Stomach (tissue), 9 donors: Measurements from ENCODE around the gene SLC29A3. TPM values are rescaled to one million over a fixed set of nuclear protein-coding genes. Genes with fewer than 3 reads are reported as not detected.

ENCODE experiments used
- DNase-seq, 2 donors: peaks; one replicate each; pipeline versions ENCODE4 v3.0.0 to v3.0.0-alpha.2; 2013 to 2019
- H3K27ac ChIP-seq, 5 donors: fragments of 200-600 bp in 4 of 5; sonication (generic) in 4 of 5; one replicate each; pipeline ENCODE4 v1.5.1; 2013 to 2019; ENCODE audit warnings: mild to moderate bottlenecking in 1 of 5, moderate library complexity in 1 of 5
- H3K27me3 ChIP-seq, 3 donors: fragments of 200-600 bp; sonication (generic); one replicate each; pipeline ENCODE4 v1.5.1; 2017 to 2019; ENCODE audit warnings: mixed run types in 1 of 3
- H3K36me3 ChIP-seq, 4 donors: fragments of 200-600 bp; sonication (generic); 1 replicate in 3 of 4; 2 replicates in 1 of 4; pipeline ENCODE4 v1.5.1; 2016 to 2019
- H3K4me1 ChIP-seq, 4 donors: fragments of 200-600 bp; sonication (generic); one replicate each; pipeline ENCODE4 v1.5.1; 2016 to 2019
- H3K4me3 ChIP-seq, 4 donors: fragments of 200-600 bp; sonication (generic) in 3 of 4; one replicate each; pipeline ENCODE4 v1.5.1; 2016 to 2019; ENCODE audit warnings: mild to moderate bottlenecking in 1 of 4
- H3K9me3 ChIP-seq, 4 donors: fragments of 200-600 bp; sonication (generic); one replicate each; pipeline ENCODE4 v1.5.1; 2016 to 2019
- EP300 ChIP-seq: sonication (generic); formaldehyde crosslinking; IDR thresholded peaks from one replicate; pipeline ENCODE4 v1.6.1; 2017; ENCODE audit warnings: antibody characterized with exemption
- POLR2A ChIP-seq, 4 donors: fragments of 450-650 bp; IDR thresholded peaks; one replicate each; pipeline ENCODE4 v1.6.1; 2016; ENCODE audit warnings: antibody characterized with exemption in 4 of 4, control low read depth in 2 of 4, mild to moderate bottlenecking in 1 of 4, moderate library complexity in 1 of 4
- POLR2AphosphoS5 ChIP-seq, 3 donors: sonication (generic); formaldehyde crosslinking; IDR thresholded peaks; one replicate each; pipeline ENCODE4 v1.6.1; 2016; ENCODE audit warnings: antibody characterized with exemption in 3 of 3
- WGBS, 5 donors: extraction: QIAGEN DNeasy Blood & Tissue Kit in 3 of 5; methylation state at CpG; one replicate each; pipeline versions ENCODE4 v1.1.5 to v1.1.7; 2013 to 2018; 5-methylcytosine and 5-hydroxymethylcytosine counted together
- intact Hi-C: fragments of 100-400 bp; cut with DNase I; formaldehyde crosslinking; loops from one replicate; pipeline ENCODE4 v1.15.1; 2023; ENCODE audit warnings: low total_unique reads
- polyA plus RNA-seq, 3 donors: library from polyadenylated mRNA; stranded (reverse); fragments of 200-250 nt; gene quantifications; one replicate each; pipeline ENCODE4 v1.2.3, GENCODE V29; 2013
- total RNA-seq, 5 donors: library from RNA; depleted of rRNA; stranded (reverse); fragments of >200 nt; gene quantifications; one replicate each; pipeline versions ENCODE4 v1.1.0 to v1.2.3, GENCODE V29; 2014 to 2016
- TF ChIP-seq, protein P1 (sequence below), 7 experiments: fragments of 450-650 bp in 4 of 7; fragments of 200-600 bp in 3 of 7; sonication (generic) in 3 of 7; IDR thresholded peaks; one replicate each; pipeline ENCODE4 v1.5.1; 2016 to 2019; ENCODE audit warnings: antibody characterized with exemption in 7 of 7, control low read depth in 2 of 7, mild to moderate bottlenecking in 1 of 7
- donor health status: healthy with polysubstance abuse.
- donor health status: Bipolar disorder and iron deficiency.
- donor health status: healthy.

The SLC29A3 gene
- total and polyA plus RNA-seq, 8 donors = 2.8 to 23.7 (median 4.2) TPM; not detected in 2

DNA sequence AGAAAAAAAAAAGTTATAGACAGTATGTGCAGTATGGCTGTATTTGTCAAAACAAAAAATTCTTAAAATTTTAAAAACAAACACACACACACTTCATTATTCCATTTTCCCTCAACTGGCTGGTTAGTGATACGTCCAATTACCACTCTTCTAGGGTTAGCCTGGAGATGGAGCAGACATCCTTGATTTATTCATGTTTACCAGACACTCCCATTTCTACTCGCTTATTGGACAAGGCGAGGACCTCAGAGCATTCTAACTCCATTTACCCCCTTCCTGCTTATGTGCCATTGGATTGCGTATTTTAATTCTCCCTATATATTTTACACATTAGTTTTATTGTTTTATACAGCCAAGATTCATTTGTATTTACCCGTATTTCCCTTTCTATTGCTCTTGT is 69.1 kb downstream of the SLC29A3 start:
- 76 to 86% (median 80%) methylated on average over 5 of the region's 5 CpGs for WGBS, 5 donors
- TF ChIP-seq, protein P1, sequence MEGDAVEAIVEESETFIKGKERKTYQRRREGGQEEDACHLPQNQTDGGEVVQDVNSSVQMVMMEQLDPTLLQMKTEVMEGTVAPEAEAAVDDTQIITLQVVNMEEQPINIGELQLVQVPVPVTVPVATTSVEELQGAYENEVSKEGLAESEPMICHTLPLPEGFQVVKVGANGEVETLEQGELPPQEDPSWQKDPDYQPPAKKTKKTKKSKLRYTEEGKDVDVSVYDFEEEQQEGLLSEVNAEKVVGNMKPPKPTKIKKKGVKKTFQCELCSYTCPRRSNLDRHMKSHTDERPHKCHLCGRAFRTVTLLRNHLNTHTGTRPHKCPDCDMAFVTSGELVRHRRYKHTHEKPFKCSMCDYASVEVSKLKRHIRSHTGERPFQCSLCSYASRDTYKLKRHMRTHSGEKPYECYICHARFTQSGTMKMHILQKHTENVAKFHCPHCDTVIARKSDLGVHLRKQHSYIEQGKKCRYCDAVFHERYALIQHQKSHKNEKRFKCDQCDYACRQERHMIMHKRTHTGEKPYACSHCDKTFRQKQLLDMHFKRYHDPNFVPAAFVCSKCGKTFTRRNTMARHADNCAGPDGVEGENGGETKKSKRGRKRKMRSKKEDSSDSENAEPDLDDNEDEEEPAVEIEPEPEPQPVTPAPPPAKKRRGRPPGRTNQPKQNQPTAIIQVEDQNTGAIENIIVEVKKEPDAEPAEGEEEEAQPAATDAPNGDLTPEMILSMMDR (IDR thresholded peaks at IDR 0.05) = no peak
- TF ChIP-seq EP300 (no peak), POLR2AphosphoS5 (IDR thresholded peaks at IDR 0.05) (no peak), POLR2A (IDR thresholded peaks at IDR 0.05) (no peak)
- intact Hi-C loops = loop anchor here (5.0 kb wide), 1 partner anchor 424 kb away; no protein-coding TSS in a partner anchor

DNA sequence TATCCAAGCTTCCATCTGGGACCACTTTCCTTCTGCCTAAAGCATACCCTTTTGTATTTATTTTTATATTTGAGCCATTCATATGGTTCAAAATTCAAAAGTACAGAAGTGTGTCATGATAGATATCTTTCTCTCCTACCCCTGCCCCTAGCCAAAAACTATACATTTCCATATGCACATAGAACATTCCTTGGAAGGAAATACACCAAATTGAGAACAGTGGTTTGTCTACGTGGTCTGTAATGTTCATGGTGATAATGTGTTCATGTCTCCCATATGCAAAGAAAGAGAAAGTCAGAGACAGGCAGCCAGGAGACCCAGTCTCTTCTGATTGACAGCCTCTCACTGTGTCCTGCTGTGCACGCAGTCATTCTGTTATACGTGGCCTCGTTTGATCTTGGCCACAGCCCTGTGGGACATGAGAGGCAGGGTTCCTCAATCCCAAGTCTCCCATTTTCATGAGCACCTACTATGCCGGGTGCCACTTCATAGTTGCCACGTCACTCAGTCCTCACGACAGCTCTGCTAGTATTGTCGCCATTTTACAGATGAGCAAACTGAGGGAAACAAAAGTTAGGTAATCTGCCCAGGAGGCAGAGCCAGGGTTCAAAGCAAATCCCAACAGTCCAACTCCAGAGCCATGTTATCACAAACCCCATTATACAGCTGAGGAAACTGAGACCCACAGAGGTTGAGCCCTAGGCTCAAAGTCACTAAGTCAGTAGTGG is 69.7 kb downstream of the SLC29A3 start:
- Histone ChIP-seq H3K9me3 (no peaks in the 10 kb centered on the region), H3K4me1 (no peaks in the 10 kb centered on the region), H3K36me3 (no peaks in the 10 kb centered on the region), H3K27me3 (peaks cover 0 to 29% (median 9%) of the 10 kb centered on the region in 3 donors), H3K27ac (no peak overlapping the region), H3K4me3 (no peak overlapping the region)
- 75 to 88% (median 84%) methylated on average over 8 of the region's 8 CpGs for WGBS, 5 donors
- intact Hi-C loops = loop anchor here (5.0 kb wide), 1 partner anchor 424 kb away; no protein-coding TSS in a partner anchor
- TF ChIP-seq EP300 = no peak
- no peak for TF ChIP-seq POLR2AphosphoS5 (IDR thresholded peaks at IDR 0.05)
- TF ChIP-seq, protein P1 (IDR thresholded peaks at IDR 0.05) = no peak
- no peak for TF ChIP-seq POLR2A (IDR thresholded peaks at IDR 0.05)
- no peak for DNase-seq

More for the DNA sequence above, 69.1 kb downstream of the SLC29A3 start:
- Histone ChIP-seq H3K4me3 (no peak overlapping the region), H3K36me3 (no peaks in the 10 kb centered on the region), H3K27me3 (peaks cover 0 to 23% (median 9%) of the 10 kb centered on the region in 3 donors), H3K4me1 (no peaks in the 10 kb centered on the region), H3K9me3 (no peaks in the 10 kb centered on the region), H3K27ac (no peak overlapping the region)
- DNase-seq = no peak

DNA sequence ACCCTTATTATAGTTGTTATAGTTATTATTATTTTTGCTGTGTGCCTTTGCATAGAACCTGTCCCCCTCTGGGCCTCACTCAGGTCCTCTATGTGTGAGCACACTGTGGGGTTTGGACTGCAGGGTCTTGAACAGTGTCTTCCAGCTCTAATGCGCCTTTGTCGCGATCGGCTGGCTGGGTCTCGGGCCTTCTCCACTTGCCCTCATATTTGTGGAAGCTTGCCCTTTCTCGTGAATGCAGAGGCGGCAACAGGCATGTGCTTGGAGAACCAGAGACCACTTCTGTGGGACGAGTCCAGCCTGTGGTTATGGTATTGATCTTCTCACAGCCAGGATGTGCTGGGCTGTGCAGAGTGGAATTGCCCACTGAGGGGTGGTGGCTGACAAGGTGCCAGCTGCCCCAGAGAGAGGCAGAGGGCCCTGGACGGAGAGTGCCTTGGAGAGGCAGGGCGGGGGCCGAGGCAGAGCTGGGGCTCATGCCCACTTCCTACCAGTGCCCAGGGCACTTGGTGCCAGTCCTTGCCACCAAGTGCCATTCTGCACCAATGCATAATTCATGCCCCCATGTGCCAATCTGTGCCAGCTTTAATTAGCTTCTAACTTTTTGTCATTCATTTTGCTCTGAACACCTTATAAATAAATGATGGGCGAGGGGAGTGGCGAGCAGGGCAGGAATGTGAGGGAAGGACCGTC is 70.9 kb downstream of the SLC29A3 start:
- Histone ChIP-seq H3K9me3 (no peaks in the 10 kb centered on the region), H3K4me3 (no peak overlapping the region), H3K4me1 (no peaks in the 10 kb centered on the region), H3K36me3 (no peaks in the 10 kb centered on the region), H3K27ac (no peak overlapping the region), H3K27me3 (peaks cover 0 to 30% (median 9%) of the 10 kb centered on the region in 3 donors)
- 80 to 86% (median 81%) methylated on average over 13 to 14 of the region's 14 CpGs for WGBS, 5 donors
- TF ChIP-seq POLR2AphosphoS5 (IDR thresholded peaks at IDR 0.05) (no peak), POLR2A (IDR thresholded peaks at IDR 0.05) (no peak), EP300 (no peak)
- TF ChIP-seq, protein P1 (IDR thresholded peaks at IDR 0.05) = no peak
- DNase-seq = no peak
- intact Hi-C loops = loop anchor here (5.0 to 10.0 kb wide), 2 partner anchors 315 to 422 kb away; no protein-coding TSS in a partner anchor

DNA sequence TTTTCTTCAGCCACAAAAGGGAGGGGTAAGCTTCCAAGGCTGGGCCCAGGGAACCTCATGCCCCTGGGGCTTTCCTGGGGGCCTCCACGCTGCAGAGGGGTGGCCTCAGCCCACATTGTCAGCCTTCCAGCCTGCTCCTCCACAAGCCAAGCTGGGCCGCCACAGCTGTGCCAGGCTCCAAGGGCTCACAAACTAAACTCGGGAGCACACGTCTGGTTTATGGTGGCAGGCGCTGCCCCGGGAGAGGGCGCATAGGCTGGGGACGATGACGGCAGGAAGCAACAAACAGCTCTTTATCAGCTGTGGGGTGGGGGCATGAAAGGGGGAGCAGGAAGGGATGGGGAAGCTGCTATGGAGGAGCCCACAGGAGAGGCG is 71.4 kb downstream of the SLC29A3 start:
- DNase-seq = peak in 1 of 2 donors; percentile 51
- Histone ChIP-seq H3K4me3 (no peak overlapping the region), H3K9me3 (no peaks in the 10 kb centered on the region), H3K4me1 (no peaks in the 10 kb centered on the region), H3K36me3 (no peaks in the 10 kb centered on the region), H3K27ac (no peak overlapping the region), H3K27me3 (peaks cover 0 to 34% (median 9%) of the 10 kb centered on the region in 3 donors)
- no peak for TF ChIP-seq POLR2A (IDR thresholded peaks at IDR 0.05)
- no peak for TF ChIP-seq EP300
- no peak for TF ChIP-seq POLR2AphosphoS5 (IDR thresholded peaks at IDR 0.05)
- TF ChIP-seq, protein P1 (IDR thresholded peaks at IDR 0.05) = no peak
- intact Hi-C loops = loop anchor here (10.0 kb wide), 1 partner anchor 314 kb away; no protein-coding TSS in a partner anchor
- WGBS, 5 donors = 11 to 20% (median 15%) methylated on average over 7 to 10 of the region's 10 CpGs
